Right atrium auricular region (tissue), 2 donors: ENCODE measurements around the gene KLK2. TPM values are rescaled to one million over a fixed set of nuclear protein-coding genes. Genes with fewer than 3 reads are reported as not detected.

Experiments
- DNase-seq: peaks from one replicate; pipeline ENCODE4 v3.0.0-alpha.2; 2019; ENCODE audit warnings: low spot score
- H3K27ac ChIP-seq, 2 donors: fragments of 200-600 bp; sonication (generic); 1 replicate in 1 of 2; 2 replicates in 1 of 2; pipeline ENCODE4 v1.5.1; 2016 to 2019
- H3K27me3 ChIP-seq, 2 donors: fragments of 200-600 bp; sonication (generic); one replicate each; pipeline versions ENCODE4 v1.5.1 to v1.6.0; 2017 to 2019
- H3K36me3 ChIP-seq: fragments of 200-600 bp; sonication (generic); one replicate; pipeline ENCODE4 v1.5.1; 2016
- H3K4me1 ChIP-seq, 2 donors: fragments of 200-600 bp; sonication (generic); one replicate each; pipeline versions ENCODE4 v1.5.1 to v1.6.0; 2017 to 2019
- H3K4me3 ChIP-seq, 2 donors: fragments of 200-600 bp; sonication (generic); 1 replicate in 1 of 2; 2 replicates in 1 of 2; pipeline ENCODE4 v1.5.1; 2017 to 2019; ENCODE audit warnings: mild to moderate bottlenecking in 1 of 2, moderate library complexity in 1 of 2
- H3K9me3 ChIP-seq, 2 donors: fragments of 200-600 bp; sonication (generic); one replicate each; pipeline ENCODE4 v1.5.1; 2019
- CTCF ChIP-seq, 2 donors: fragments of 200-600 bp; sonication (generic); IDR thresholded peaks; one replicate each; pipeline ENCODE4 v1.5.1; 2019; ENCODE audit warnings: antibody characterized with exemption in 2 of 2
- total RNA-seq, 2 donors: library from RNA; depleted of rRNA; stranded (reverse); fragments of >200 nt; gene quantifications; one replicate each; pipeline ENCODE4 v1.1.0, GENCODE V29; 2016

KLK2 gene
- total RNA-seq, 2 donors from 2014 or later = not detected

DNA sequence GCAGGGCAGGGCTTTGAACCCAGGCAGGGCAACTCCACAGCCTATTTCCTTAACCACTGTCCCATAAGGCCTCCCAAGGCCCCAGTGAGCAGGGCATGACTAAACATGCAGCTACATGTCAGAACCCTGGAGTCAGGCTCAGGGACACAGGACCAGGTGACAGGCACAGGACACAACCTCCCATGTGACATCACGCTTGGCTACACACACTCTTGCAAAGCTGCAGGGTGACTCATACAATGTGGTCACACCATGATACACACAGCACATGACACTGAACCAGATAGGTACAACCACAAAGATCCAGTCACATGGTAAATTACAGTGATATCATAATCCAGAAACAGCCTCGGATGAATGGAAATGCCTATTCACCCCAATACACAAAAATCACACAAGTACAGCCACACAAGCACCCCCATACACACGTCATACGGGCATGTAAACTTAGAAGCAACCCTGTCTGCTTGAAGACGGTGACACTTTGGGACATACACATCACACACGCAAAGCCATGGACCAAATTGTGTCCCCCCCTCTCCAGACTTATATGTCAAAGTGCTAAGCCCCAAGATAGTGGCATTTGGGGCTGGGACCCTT lies 23.5 kb downstream of the KLK2 start:
- no peaks in the 10 kb centered on the region for H3K9me3 ChIP-seq
- H3K27me3 ChIP-seq = no peaks in the 10 kb centered on the region

GRCh38 chr19:50897191-50897607 lies 24.0 kb downstream of the KLK2 start:
- Histone ChIP-seq H3K4me3 (no peak overlapping the region), H3K9me3 (no peaks in the 10 kb centered on the region), H3K4me1 (no peaks in the 10 kb centered on the region), H3K27me3 (no peaks in the 10 kb centered on the region), H3K27ac (no peak overlapping the region), H3K36me3 (no peaks in the 10 kb centered on the region)
- DNase-seq = no peak
- TF ChIP-seq CTCF (IDR thresholded peaks at IDR 0.05) = no peak

More for the DNA sequence above, 23.5 kb downstream of the KLK2 start:
- no peak for DNase-seq
- TF ChIP-seq CTCF (IDR thresholded peaks at IDR 0.05) = no peak
- Histone ChIP-seq H3K4me1 (no peaks in the 10 kb centered on the region), H3K36me3 (no peaks in the 10 kb centered on the region), H3K27ac (no peak overlapping the region), H3K4me3 (no peak overlapping the region)

DNA sequence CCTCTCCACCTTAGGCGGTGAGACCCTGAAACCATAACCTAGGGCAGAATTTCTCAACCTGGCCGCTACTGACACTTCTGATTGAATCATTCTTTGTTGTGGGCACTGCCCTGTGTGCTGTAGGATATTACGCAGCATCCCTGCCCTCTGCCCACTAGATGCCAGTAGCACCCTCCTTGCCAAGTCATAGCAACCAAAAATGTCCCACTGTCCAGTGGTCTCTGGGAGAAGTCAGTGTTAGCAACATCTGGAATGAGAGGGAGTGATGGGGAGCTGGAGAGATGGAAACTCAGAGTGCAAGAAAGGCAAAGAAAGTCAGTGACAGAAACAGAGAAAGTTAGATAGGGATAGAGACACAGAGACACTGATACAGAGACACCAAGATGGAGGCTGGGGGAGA lies 24.4 kb downstream of the KLK2 start:
- Histone ChIP-seq H3K9me3 (no peaks in the 10 kb centered on the region), H3K36me3 (no peaks in the 10 kb centered on the region), H3K27me3 (no peaks in the 10 kb centered on the region), H3K4me3 (no peak overlapping the region), H3K4me1 (no peaks in the 10 kb centered on the region), H3K27ac (no peak overlapping the region)
- no peak for TF ChIP-seq CTCF (IDR thresholded peaks at IDR 0.05)
- DNase-seq = no peak

DNA sequence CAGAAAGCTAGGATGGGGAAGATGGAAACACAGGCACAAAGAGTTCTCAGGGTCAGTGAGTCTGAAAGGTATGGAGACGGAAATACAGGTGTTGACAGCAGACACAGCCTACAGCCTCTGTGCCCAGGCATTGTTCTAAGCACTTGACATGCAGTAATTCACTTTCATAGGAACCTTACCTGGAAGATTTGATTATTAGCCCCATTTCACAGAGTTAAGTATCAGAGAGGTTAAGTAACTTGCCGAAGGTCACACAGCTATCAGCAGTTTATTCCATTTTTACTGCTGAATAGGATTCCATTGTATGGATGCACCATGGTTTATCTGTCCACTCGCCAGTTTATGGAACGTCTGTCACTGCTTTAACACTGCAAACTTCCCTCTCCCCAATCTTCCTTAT lies 24.8 kb downstream of the KLK2 start:
- Histone ChIP-seq H3K36me3 (no peaks in the 10 kb centered on the region), H3K27ac (no peak overlapping the region), H3K4me1 (no peaks in the 10 kb centered on the region), H3K27me3 (no peaks in the 10 kb centered on the region), H3K4me3 (no peak overlapping the region), H3K9me3 (no peaks in the 10 kb centered on the region)
- no peak for DNase-seq
- no peak for TF ChIP-seq CTCF (IDR thresholded peaks at IDR 0.05)

GRCh38 chr19:50899569-50899968 lies 26.3 kb downstream of the KLK2 start:
- Histone ChIP-seq H3K4me1 (no peaks in the 10 kb centered on the region), H3K36me3 (no peaks in the 10 kb centered on the region), H3K4me3 (no peak overlapping the region), H3K27ac (no peak overlapping the region), H3K9me3 (no peaks in the 10 kb centered on the region), H3K27me3 (no peaks in the 10 kb centered on the region)
- no peak for TF ChIP-seq CTCF (IDR thresholded peaks at IDR 0.05)
- no peak for DNase-seq

GRCh38 chr19:50902640-50903039 lies 29.4 kb downstream of the KLK2 start:
- H3K36me3 ChIP-seq = no peaks in the 10 kb centered on the region
- H3K4me1 ChIP-seq = no peaks in the 10 kb centered on the region
- H3K27me3 ChIP-seq = no peaks in the 10 kb centered on the region
- H3K4me3 ChIP-seq = no peak overlapping the region
- DNase-seq = no peak
- H3K9me3 ChIP-seq = no peaks in the 10 kb centered on the region
- no peak overlapping the region for H3K27ac ChIP-seq
- TF ChIP-seq CTCF (IDR thresholded peaks at IDR 0.05) = no peak
